ENCODE results near the gene GADD45GIP1. TPM values are rescaled to one million over a fixed set of nuclear protein-coding genes. Genes with fewer than 3 reads are reported as not detected.

GADD45GIP1 gene
- polyA plus RNA-seq, 1 donor from 2014 or later = 21.3 TPM

DNA sequence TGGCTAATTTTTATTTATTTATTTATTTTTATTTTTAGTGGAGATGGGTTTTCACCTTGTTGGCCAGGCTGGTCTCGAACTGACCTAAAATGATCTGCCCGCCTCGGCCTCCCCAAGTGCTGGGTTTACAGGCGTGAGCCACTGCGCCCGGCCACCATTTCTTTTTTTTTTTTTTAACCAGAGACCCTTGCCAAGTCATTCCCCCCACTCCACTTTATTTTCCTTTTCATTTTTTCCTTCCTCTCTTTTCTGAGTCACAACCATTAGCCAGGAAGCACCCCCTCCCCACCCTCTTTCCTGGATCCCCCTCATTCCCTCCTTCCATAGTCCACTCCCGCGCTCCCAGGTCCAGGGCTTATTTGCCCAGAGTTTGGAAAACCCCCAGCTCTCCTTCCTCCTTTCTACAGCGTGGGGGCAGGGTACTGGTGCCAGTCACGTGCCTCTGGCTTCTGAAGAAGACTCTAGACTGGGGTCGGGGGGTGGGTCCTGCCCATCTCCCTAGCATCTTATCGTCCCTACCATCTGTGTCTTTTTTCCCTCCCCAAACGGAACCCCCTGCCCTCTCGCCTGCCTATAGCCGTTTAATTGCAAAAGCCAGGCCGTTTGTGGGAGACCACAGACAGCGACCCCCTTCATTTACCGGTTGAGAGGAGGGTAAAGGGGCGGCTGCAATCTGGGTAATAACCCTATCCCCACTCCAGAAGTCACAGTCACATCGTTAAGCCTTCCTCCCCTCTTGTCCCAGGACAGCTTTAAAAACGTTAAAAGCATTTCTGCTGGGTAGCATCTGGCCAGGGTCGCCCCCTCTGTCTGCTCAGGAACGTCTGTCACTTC is 19.7 kb downstream of the GADD45GIP1 start:
- H3K4me2 ChIP-seq (ENCODE audit: low read length) = peak overlapping the region; percentile 92
- peaks cover 30% of the 10 kb centered on the region for H3K79me2 ChIP-seq (replicated peaks; ENCODE audit: insufficient read depth, low read length)
- peak overlapping the region; percentile 26 for H3K27ac ChIP-seq (ENCODE audit: low read length)
- no peaks in the 10 kb centered on the region for H3K9me2 ChIP-seq (ENCODE audit: insufficient read depth, low read length)
- TF ChIP-seq SMC3 (conservative IDR thresholded peaks at IDR 0.05; ENCODE audit: poor library complexity) (no peak), RAD21 (conservative IDR thresholded peaks at IDR 0.05) (no peak), EZH2 (IDR thresholded peaks at IDR 0.05; ENCODE audit: borderline replicate concordance, insufficient read depth, low read length, poor library complexity, severe bottlenecking) (no peak), EP300 (conservative IDR thresholded peaks at IDR 0.05; ENCODE audit: poor library complexity, severe bottlenecking) (no peak), MXI1 (conservative IDR thresholded peaks at IDR 0.05; ENCODE audit: poor library complexity, severe bottlenecking) (no peak), TAF1 (IDR thresholded peaks at IDR 0.05; ENCODE audit: low read depth) (no peak), POLR2AphosphoS5 (IDR thresholded peaks at IDR 0.05) (no peak)
- TF ChIP-seq, protein P1, sequence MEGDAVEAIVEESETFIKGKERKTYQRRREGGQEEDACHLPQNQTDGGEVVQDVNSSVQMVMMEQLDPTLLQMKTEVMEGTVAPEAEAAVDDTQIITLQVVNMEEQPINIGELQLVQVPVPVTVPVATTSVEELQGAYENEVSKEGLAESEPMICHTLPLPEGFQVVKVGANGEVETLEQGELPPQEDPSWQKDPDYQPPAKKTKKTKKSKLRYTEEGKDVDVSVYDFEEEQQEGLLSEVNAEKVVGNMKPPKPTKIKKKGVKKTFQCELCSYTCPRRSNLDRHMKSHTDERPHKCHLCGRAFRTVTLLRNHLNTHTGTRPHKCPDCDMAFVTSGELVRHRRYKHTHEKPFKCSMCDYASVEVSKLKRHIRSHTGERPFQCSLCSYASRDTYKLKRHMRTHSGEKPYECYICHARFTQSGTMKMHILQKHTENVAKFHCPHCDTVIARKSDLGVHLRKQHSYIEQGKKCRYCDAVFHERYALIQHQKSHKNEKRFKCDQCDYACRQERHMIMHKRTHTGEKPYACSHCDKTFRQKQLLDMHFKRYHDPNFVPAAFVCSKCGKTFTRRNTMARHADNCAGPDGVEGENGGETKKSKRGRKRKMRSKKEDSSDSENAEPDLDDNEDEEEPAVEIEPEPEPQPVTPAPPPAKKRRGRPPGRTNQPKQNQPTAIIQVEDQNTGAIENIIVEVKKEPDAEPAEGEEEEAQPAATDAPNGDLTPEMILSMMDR (IDR thresholded peaks at IDR 0.05; ENCODE audit: poor library complexity, severe bottlenecking) = no peak
- TF ChIP-seq, protein P2, sequence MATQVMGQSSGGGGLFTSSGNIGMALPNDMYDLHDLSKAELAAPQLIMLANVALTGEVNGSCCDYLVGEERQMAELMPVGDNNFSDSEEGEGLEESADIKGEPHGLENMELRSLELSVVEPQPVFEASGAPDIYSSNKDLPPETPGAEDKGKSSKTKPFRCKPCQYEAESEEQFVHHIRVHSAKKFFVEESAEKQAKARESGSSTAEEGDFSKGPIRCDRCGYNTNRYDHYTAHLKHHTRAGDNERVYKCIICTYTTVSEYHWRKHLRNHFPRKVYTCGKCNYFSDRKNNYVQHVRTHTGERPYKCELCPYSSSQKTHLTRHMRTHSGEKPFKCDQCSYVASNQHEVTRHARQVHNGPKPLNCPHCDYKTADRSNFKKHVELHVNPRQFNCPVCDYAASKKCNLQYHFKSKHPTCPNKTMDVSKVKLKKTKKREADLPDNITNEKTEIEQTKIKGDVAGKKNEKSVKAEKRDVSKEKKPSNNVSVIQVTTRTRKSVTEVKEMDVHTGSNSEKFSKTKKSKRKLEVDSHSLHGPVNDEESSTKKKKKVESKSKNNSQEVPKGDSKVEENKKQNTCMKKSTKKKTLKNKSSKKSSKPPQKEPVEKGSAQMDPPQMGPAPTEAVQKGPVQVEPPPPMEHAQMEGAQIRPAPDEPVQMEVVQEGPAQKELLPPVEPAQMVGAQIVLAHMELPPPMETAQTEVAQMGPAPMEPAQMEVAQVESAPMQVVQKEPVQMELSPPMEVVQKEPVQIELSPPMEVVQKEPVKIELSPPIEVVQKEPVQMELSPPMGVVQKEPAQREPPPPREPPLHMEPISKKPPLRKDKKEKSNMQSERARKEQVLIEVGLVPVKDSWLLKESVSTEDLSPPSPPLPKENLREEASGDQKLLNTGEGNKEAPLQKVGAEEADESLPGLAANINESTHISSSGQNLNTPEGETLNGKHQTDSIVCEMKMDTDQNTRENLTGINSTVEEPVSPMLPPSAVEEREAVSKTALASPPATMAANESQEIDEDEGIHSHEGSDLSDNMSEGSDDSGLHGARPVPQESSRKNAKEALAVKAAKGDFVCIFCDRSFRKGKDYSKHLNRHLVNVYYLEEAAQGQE (IDR thresholded peaks at IDR 0.05; ENCODE audit: borderline replicate concordance) = no peak
- no peaks in the 10 kb centered on the region for H3K36me3 ChIP-seq (ENCODE audit: insufficient read depth, low read length)
- no peaks in the 10 kb centered on the region for H4K20me1 ChIP-seq (ENCODE audit: insufficient read depth)
- H3K27me3 ChIP-seq (ENCODE audit: insufficient read depth, low read depth, low read length) = no peaks in the 10 kb centered on the region
- H2AFZ ChIP-seq (ENCODE audit: low read depth, low read length) = peak overlapping the region; percentile 83
- H3K9ac ChIP-seq (ENCODE audit: low read length) = peak overlapping the region; percentile 64
- H3K9me3 ChIP-seq (ENCODE audit: low read length) = no peaks in the 10 kb centered on the region
- H3K4me3 ChIP-seq (ENCODE audit: low read length) = peak overlapping the region; percentile 97
- H3F3A ChIP-seq (ENCODE audit: insufficient read depth, low read length, poor library complexity, severe bottlenecking) = no peaks in the 10 kb centered on the region

DNA sequence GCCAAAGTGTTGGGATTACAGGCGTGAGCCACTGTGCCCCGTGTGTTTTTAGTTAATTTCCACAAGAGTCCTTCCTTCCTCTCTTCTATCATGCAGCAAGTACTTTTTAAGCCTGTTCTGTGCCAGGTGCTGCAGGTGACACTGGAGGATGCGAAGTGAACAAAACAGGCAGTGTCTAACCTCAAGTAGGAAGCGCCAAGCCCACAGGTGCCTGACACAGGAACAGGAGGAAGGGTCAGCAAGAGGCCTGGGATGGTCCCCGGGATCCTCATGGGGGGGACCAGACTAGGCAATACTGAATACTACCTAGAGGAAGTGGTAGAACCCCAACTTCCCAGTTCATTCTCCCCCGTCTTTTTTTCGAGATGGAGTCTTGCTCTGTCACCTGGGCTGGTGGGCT is 20.4 kb downstream of the GADD45GIP1 start:
- H3K79me2 ChIP-seq (replicated peaks; ENCODE audit: insufficient read depth, low read length) = peaks cover 36% of the 10 kb centered on the region
- H3K4me2 ChIP-seq (ENCODE audit: low read length) = no peak overlapping the region
- no peaks in the 10 kb centered on the region for H3K9me2 ChIP-seq (ENCODE audit: insufficient read depth, low read length)
- H3F3A ChIP-seq (ENCODE audit: insufficient read depth, low read length, poor library complexity, severe bottlenecking) = no peaks in the 10 kb centered on the region
- H3K9ac ChIP-seq (ENCODE audit: low read length) = no peak overlapping the region
- no peak overlapping the region for H3K4me3 ChIP-seq (ENCODE audit: low read length)
- H3K36me3 ChIP-seq (ENCODE audit: insufficient read depth, low read length) = no peaks in the 10 kb centered on the region
- H3K9me3 ChIP-seq (ENCODE audit: low read length) = no peaks in the 10 kb centered on the region
- no peak overlapping the region for H3K27ac ChIP-seq (ENCODE audit: low read length)
- no peak overlapping the region for H2AFZ ChIP-seq (ENCODE audit: low read depth, low read length)
- TF ChIP-seq, protein P2 (IDR thresholded peaks at IDR 0.05; ENCODE audit: borderline replicate concordance) = no peak
- TF ChIP-seq POLR2AphosphoS5 (IDR thresholded peaks at IDR 0.05) (no peak), TAF1 (IDR thresholded peaks at IDR 0.05; ENCODE audit: low read depth) (no peak), EP300 (conservative IDR thresholded peaks at IDR 0.05; ENCODE audit: poor library complexity, severe bottlenecking) (no peak), SMC3 (conservative IDR thresholded peaks at IDR 0.05; ENCODE audit: poor library complexity) (no peak), EZH2 (IDR thresholded peaks at IDR 0.05; ENCODE audit: borderline replicate concordance, insufficient read depth, low read length, poor library complexity, severe bottlenecking) (no peak), RAD21 (conservative IDR thresholded peaks at IDR 0.05) (no peak), MXI1 (conservative IDR thresholded peaks at IDR 0.05; ENCODE audit: poor library complexity, severe bottlenecking) (no peak)
- TF ChIP-seq, protein P1 (IDR thresholded peaks at IDR 0.05; ENCODE audit: poor library complexity, severe bottlenecking) = no peak
- H4K20me1 ChIP-seq (ENCODE audit: insufficient read depth) = no peaks in the 10 kb centered on the region
- H3K27me3 ChIP-seq (ENCODE audit: insufficient read depth, low read depth, low read length) = no peaks in the 10 kb centered on the region
